ENCODE results near the gene LRRC8C.

GRCh38 chr1:89604414-89604735 lies 28.5 kb upstream of the LRRC8C start:
- TF ChIP-seq CTCF (conservative IDR thresholded peaks at IDR 0.05 in 1 of 2, IDR thresholded peaks at IDR 0.05 in 1 of 2; ENCODE audit: extremely low read depth in 1 of 2, insufficient read depth in 1 of 2, low read depth in 1 of 2, low read length in 2 of 2) (no peak), EZH2 (IDR thresholded peaks at IDR 0.05; ENCODE audit: borderline replicate concordance, low read length) (no peak)
